Heart right ventricle (tissue), 16 donors: Measurements from ENCODE around the gene PSMA3. TPM values are rescaled to one million over a fixed set of nuclear protein-coding genes. Genes with fewer than 3 reads are reported as not detected.

Experiments used
- ATAC-seq, 8 donors: fragments of 200-7000 bp; cut with Tn5 transposase; one replicate each; pipeline ENCODE4 v1.9.1; 2020; ENCODE audit warnings: mild to moderate bottlenecking in 8 of 8, moderate library complexity in 8 of 8, moderate number of reproducible peaks in 1 of 8
- DNase-seq, 2 donors: peaks; one replicate each; pipeline ENCODE4 v3.0.0-alpha.2; 2020
- H3K27ac ChIP-seq, 10 donors: fragments of 200-600 bp; sonication (generic) in 2 of 10; one replicate each; pipeline versions ENCODE4 v1.5.0 to v1.8.0; 2020 to 2022; ENCODE audit warnings: mild to moderate bottlenecking in 3 of 10
- H3K27me3 ChIP-seq, 7 donors: fragments of 200-600 bp; one replicate each; pipeline ENCODE4 v1.8.0; 2021 to 2022; ENCODE audit warnings: mild to moderate bottlenecking in 2 of 7
- H3K36me3 ChIP-seq, 9 donors: fragments of 200-600 bp; sonication (generic) in 1 of 9; one replicate each; pipeline versions ENCODE4 v1.5.0 to v1.8.0; 2020 to 2022; ENCODE audit warnings: mild to moderate bottlenecking in 2 of 9
- H3K4me1 ChIP-seq, 9 donors: fragments of 200-600 bp; sonication (generic) in 1 of 9; one replicate each; pipeline versions ENCODE4 v1.5.0 to v1.8.0; 2020 to 2022; ENCODE audit warnings: mild to moderate bottlenecking in 4 of 9
- H3K4me3 ChIP-seq, 10 donors: fragments of 200-600 bp; sonication (generic) in 2 of 10; one replicate each; pipeline versions ENCODE4 v1.5.0 to v1.8.0; 2020 to 2022; ENCODE audit warnings: mild to moderate bottlenecking in 7 of 10, moderate library complexity in 2 of 10
- H3K9me3 ChIP-seq, 11 donors: fragments of 200-600 bp in 10 of 11; sonication (generic) in 2 of 11; one replicate each; pipeline versions ENCODE4 v1.5.0 to v1.8.0; 2013 to 2022; ENCODE audit warnings: mild to moderate bottlenecking in 2 of 11, control low read depth in 1 of 11, moderate library complexity in 1 of 11
- CTCF ChIP-seq, 9 donors: fragments of 200-600 bp; sonication (generic) in 2 of 9; IDR thresholded peaks; one replicate each; pipeline versions ENCODE4 v1.5.0 to v1.8.0; 2021 to 2022; ENCODE audit warnings: antibody characterized with exemption in 9 of 9, mild to moderate bottlenecking in 5 of 9, moderate library complexity in 1 of 9
- WGBS, 2 donors: extraction: QIAGEN DNeasy Blood & Tissue Kit; methylation state at CpG; one replicate each; pipeline ENCODE4 v1.1.7; 2013; ENCODE audit warnings: inconsistent platforms in 1 of 2; 5-methylcytosine and 5-hydroxymethylcytosine counted together
- intact Hi-C, 10 donors: fragments of 100-400 bp; cut with DNase I; formaldehyde crosslinking; loops; one replicate each; pipeline versions ENCODE4 v1.11.1 to v1.14.2; 2022
- polyA plus RNA-seq, 2 donors: library from polyadenylated mRNA; stranded (reverse); fragments of 200-250 nt; gene quantifications; one replicate each; pipeline ENCODE4 v1.2.3, GENCODE V29; 2013
- total RNA-seq, 10 donors: library from RNA; stranded (reverse); fragmentation: NEBNext Ultra II Directional in 3 of 10; extraction: Animal tissue kit (Norgen Biotek cat#: 25700) in 3 of 10; gene quantifications; one replicate each; pipeline versions ENCODE4 v1.2.1 to v1.2.4, GENCODE V29; 2021 to 2023
- donor health status: Arrhythmogenic right ventricular cardiomyopathy.
- donor health status: ischemic (EF 13 %, LVEDD 7.1; RV severe dilation, severe dysfunction).
- donor health status: healthy with polysubstance abuse.
- donor health status: DM: no; HTN: yes; CAD: no.
- donor health status: DM: no; HTN: no; CAD: no.
- donor health status: ischemic (EF 25% LVEDD 6.9; RV normal size, moderate dysfunction).
- donor health status: ischemic (EF 25% LVEDD 5.7; RV mildly dilated, moderate dysfunction).
- donor health status: healthy.
- donor health status: DM: yes; HTN: yes; CAD: no.
- donor health status: Ischemic cardiomyopathy.
- donor health status: ischemic (EF 35%, LVEDD 5.7; RV mildly dilated, moderate dysfunction).
- donor health status: nonischemic (EF 11% LVEDD 7.7; RV severe dilation, severe dysfunction).
- donor health status: DM: yes; HTN: yes; CAD: no.
- donor health status: PGD.
- donor health status: ischemic (EF 29% LVEDD 5.4; RV normal size, mild dysfunction).
- donor health status: nonischemic (EF 23%, LVEDD 6.1; RV moderate dilation, normal function).

PSMA3 gene
- total and polyA plus RNA-seq, 12 donors, result 122 to 235 (median 156) TPM

GRCh38 chr14:58272588-58273372 lies 28.1 kb downstream of the PSMA3 start:
- Histone ChIP-seq H3K9me3 (no peaks in the 10 kb centered on the region), H3K27ac (peak overlapping the region in 6 of 10 donors; percentile 10 to 58 (median 42)), H3K36me3 (peaks cover 0 to 98% (median 43%) of the 10 kb centered on the region in 9 donors), H3K4me3 (no peak overlapping the region), H3K4me1 (peaks cover 0 to 61% (median 25%) of the 10 kb centered on the region in 9 donors), H3K27me3 (no peaks in the 10 kb centered on the region)
- WGBS, 2 donors, result 62 to 67% methylated on average over 4 of the region's 4 CpGs
- intact Hi-C loops, result no loop called here
- DNase-seq, result peak in 1 of 2 donors; percentile 53
- ATAC-seq, result peak; percentile 67 to 93 (median 83)
- TF ChIP-seq CTCF (IDR thresholded peaks at IDR 0.05), result peak in 6 of 9 donors; percentile 20 to 45 (median 30)

GRCh38 chr14:58274881-58275280 lies 30.2 kb downstream of the PSMA3 start:
- ATAC-seq, result no peak
- Histone ChIP-seq H3K36me3 (peaks cover 0 to 98% (median 40%) of the 10 kb centered on the region in 9 donors), H3K27me3 (no peaks in the 10 kb centered on the region), H3K9me3 (no peaks in the 10 kb centered on the region), H3K27ac (peak overlapping the region in 1 of 10 donors; percentile 4), H3K4me1 (peaks cover 0 to 64% (median 30%) of the 10 kb centered on the region in 9 donors), H3K4me3 (no peak overlapping the region)
- no peak for DNase-seq
- intact Hi-C loops, result no loop called here
- TF ChIP-seq CTCF (IDR thresholded peaks at IDR 0.05), result no peak

- no peak for TF ChIP-seq CTCF (IDR thresholded peaks at IDR 0.05)
- Histone ChIP-seq H3K4me3 (no peak overlapping the region), H3K27ac (no peak overlapping the region), H3K9me3 (no peaks in the 10 kb centered on the region), H3K36me3 (peaks cover 0 to 97% (median 38%) of the 10 kb centered on the region in 9 donors), H3K4me1 (peaks cover 0 to 65% (median 35%) of the 10 kb centered on the region in 9 donors), H3K27me3 (no peaks in the 10 kb centered on the region)
- DNase-seq (no peak), ATAC-seq (no peak)
- intact Hi-C loops, result no loop called here
- 62 to 65% methylated on average over 2 of the region's 2 CpGs for WGBS, 2 donors
Measured at GRCh38 chr14:58275527-58276190, 31.0 kb downstream of the PSMA3 start.

GRCh38 chr14:58276208-58276607 lies 31.6 kb downstream of the PSMA3 start:
- WGBS, 2 donors, result 74 to 78% methylated on average over 1 of the region's 1 CpG
- DNase-seq (no peak), ATAC-seq (no peak)
- Histone ChIP-seq H3K27ac (peak overlapping the region in 1 of 10 donors; percentile 3), H3K9me3 (no peaks in the 10 kb centered on the region), H3K27me3 (no peaks in the 10 kb centered on the region), H3K4me1 (peaks cover 0 to 65% (median 37%) of the 10 kb centered on the region in 9 donors), H3K36me3 (peaks cover 0 to 92% (median 34%) of the 10 kb centered on the region in 9 donors), H3K4me3 (no peak overlapping the region)
- intact Hi-C loops, result no loop called here
- no peak for TF ChIP-seq CTCF (IDR thresholded peaks at IDR 0.05)
